HepG2 (cell line): ENCODE measurements around the gene NDUFS1.

ENCODE experiments used
- HMGA1 ChIP-seq: sonication (generic); formaldehyde crosslinking; conservative IDR thresholded peaks from 2 replicates; pipeline ENCODE4 v1.4.0; 2020; ENCODE audit warnings: missing genetic modification reagents
- LCORL ChIP-seq, 2 experiments: fragments of 450-650 bp in 1 of 2; sonication (generic) in 1 of 2; formaldehyde crosslinking in 1 of 2; IDR thresholded peaks; 2 replicates each; pipeline versions ENCODE4 v1.5.0 to v1.6.1; 2017 to 2020; ENCODE audit warnings: antibody characterized with exemption in 1 of 2, missing genetic modification reagents in 1 of 2
- NCOR1 ChIP-seq: fragments of 200-600 bp; sonication (generic); IDR thresholded peaks from 2 replicates; pipeline ENCODE4 v1.7.0; 2017; ENCODE audit warnings: antibody characterized with exemption, low read length, borderline replicate concordance
- SMYD3 ChIP-seq: sonication (generic); formaldehyde crosslinking; IDR thresholded peaks from 2 replicates; pipeline ENCODE4 v1.8.1; 2023; ENCODE audit warnings: mild to moderate bottlenecking, missing genetic modification reagents
- TF ChIP-seq, protein P1 (sequence below): IDR thresholded peaks from 2 replicates; pipeline ENCODE4 v1.6.1; 2016; ENCODE audit warnings: low read depth, borderline replicate concordance
- TF ChIP-seq, protein P2 (sequence below): sonication (generic); formaldehyde crosslinking; IDR thresholded peaks from 2 replicates; pipeline ENCODE4 v1.4.0; 2020; ENCODE audit warnings: missing genetic modification reagents, borderline replicate concordance
- TF ChIP-seq, protein P3 (sequence below): sonication (generic); formaldehyde crosslinking; IDR thresholded peaks from 2 replicates; pipeline ENCODE4 v1.4.0; 2020; ENCODE audit warnings: missing genetic modification reagents
- TF ChIP-seq, protein P4 (sequence below): sonication (generic); formaldehyde crosslinking; IDR thresholded peaks from 2 replicates; pipeline ENCODE4 v1.4.0; 2020; ENCODE audit warnings: missing genetic modification reagents
- TF ChIP-seq, protein P5 (sequence below): sonication (generic); formaldehyde crosslinking; IDR thresholded peaks from 2 replicates; pipeline ENCODE4 v1.5.0; 2020; ENCODE audit warnings: mild to moderate bottlenecking, missing genetic modification reagents, moderate library complexity

DNA sequence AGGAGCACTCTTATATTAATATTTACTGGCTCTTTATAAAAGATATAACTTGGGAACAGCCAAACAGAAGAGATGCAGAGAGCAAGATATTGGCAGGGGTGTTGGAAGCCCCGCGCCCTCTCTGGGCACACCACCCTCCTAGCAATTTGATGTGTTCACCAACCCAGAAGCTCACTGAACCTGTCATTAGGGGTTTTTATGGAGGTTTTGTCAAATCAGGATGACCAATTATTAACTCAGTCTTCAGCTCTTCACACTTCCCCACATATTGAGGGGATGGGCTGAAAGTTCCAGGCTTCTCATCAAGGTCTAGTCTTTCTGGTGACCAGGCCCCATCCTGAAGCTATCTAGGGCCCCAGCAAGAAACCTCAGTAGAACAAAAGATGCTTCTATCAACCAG lies 62.4 kb downstream of the NDUFS1 start:
- TF ChIP-seq NCOR1 (no peak), HMGA1 (no peak), SMYD3 (CRISPR knock-in tag) (no peak), LCORL (IDR thresholded peaks at IDR 0.05) (no peak), LCORL (CRISPR knock-in tag; IDR thresholded peaks at IDR 0.05) (no peak)
- TF ChIP-seq, protein P1, sequence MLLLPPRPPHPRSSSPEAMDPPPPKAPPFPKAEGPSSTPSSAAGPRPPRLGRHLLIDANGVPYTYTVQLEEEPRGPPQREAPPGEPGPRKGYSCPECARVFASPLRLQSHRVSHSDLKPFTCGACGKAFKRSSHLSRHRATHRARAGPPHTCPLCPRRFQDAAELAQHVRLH = no peak
- TF ChIP-seq, protein P2, sequence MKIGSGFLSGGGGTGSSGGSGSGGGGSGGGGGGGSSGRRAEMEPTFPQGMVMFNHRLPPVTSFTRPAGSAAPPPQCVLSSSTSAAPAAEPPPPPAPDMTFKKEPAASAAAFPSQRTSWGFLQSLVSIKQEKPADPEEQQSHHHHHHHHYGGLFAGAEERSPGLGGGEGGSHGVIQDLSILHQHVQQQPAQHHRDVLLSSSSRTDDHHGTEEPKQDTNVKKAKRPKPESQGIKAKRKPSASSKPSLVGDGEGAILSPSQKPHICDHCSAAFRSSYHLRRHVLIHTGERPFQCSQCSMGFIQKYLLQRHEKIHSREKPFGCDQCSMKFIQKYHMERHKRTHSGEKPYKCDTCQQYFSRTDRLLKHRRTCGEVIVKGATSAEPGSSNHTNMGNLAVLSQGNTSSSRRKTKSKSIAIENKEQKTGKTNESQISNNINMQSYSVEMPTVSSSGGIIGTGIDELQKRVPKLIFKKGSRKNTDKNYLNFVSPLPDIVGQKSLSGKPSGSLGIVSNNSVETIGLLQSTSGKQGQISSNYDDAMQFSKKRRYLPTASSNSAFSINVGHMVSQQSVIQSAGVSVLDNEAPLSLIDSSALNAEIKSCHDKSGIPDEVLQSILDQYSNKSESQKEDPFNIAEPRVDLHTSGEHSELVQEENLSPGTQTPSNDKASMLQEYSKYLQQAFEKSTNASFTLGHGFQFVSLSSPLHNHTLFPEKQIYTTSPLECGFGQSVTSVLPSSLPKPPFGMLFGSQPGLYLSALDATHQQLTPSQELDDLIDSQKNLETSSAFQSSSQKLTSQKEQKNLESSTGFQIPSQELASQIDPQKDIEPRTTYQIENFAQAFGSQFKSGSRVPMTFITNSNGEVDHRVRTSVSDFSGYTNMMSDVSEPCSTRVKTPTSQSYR (CRISPR knock-in tag) = no peak
- TF ChIP-seq, protein P3, sequence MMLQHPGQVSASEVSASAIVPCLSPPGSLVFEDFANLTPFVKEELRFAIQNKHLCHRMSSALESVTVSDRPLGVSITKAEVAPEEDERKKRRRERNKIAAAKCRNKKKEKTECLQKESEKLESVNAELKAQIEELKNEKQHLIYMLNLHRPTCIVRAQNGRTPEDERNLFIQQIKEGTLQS = no peak
- TF ChIP-seq, protein P4, sequence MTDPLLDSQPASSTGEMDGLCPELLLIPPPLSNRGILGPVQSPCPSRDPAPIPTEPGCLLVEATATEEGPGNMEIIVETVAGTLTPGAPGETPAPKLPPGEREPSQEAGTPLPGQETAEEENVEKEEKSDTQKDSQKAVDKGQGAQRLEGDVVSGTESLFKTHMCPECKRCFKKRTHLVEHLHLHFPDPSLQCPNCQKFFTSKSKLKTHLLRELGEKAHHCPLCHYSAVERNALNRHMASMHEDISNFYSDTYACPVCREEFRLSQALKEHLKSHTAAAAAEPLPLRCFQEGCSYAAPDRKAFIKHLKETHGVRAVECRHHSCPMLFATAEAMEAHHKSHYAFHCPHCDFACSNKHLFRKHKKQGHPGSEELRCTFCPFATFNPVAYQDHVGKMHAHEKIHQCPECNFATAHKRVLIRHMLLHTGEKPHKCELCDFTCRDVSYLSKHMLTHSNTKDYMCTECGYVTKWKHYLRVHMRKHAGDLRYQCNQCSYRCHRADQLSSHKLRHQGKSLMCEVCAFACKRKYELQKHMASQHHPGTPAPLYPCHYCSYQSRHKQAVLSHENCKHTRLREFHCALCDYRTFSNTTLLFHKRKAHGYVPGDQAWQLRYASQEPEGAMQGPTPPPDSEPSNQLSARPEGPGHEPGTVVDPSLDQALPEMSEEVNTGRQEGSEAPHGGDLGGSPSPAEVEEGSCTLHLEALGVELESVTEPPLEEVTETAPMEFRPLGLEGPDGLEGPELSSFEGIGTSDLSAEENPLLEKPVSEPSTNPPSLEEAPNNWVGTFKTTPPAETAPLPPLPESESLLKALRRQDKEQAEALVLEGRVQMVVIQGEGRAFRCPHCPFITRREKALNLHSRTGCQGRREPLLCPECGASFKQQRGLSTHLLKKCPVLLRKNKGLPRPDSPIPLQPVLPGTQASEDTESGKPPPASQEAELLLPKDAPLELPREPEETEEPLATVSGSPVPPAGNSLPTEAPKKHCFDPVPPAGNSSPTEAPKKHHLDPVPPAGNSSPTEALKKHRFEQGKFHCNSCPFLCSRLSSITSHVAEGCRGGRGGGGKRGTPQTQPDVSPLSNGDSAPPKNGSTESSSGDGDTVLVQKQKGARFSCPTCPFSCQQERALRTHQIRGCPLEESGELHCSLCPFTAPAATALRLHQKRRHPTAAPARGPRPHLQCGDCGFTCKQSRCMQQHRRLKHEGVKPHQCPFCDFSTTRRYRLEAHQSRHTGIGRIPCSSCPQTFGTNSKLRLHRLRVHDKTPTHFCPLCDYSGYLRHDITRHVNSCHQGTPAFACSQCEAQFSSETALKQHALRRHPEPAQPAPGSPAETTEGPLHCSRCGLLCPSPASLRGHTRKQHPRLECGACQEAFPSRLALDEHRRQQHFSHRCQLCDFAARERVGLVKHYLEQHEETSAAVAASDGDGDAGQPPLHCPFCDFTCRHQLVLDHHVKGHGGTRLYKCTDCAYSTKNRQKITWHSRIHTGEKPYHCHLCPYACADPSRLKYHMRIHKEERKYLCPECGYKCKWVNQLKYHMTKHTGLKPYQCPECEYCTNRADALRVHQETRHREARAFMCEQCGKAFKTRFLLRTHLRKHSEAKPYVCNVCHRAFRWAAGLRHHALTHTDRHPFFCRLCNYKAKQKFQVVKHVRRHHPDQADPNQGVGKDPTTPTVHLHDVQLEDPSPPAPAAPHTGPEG = no peak
- TF ChIP-seq, protein P5, sequence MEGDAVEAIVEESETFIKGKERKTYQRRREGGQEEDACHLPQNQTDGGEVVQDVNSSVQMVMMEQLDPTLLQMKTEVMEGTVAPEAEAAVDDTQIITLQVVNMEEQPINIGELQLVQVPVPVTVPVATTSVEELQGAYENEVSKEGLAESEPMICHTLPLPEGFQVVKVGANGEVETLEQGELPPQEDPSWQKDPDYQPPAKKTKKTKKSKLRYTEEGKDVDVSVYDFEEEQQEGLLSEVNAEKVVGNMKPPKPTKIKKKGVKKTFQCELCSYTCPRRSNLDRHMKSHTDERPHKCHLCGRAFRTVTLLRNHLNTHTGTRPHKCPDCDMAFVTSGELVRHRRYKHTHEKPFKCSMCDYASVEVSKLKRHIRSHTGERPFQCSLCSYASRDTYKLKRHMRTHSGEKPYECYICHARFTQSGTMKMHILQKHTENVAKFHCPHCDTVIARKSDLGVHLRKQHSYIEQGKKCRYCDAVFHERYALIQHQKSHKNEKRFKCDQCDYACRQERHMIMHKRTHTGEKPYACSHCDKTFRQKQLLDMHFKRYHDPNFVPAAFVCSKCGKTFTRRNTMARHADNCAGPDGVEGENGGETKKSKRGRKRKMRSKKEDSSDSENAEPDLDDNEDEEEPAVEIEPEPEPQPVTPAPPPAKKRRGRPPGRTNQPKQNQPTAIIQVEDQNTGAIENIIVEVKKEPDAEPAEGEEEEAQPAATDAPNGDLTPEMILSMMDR = no peak
